Neural cell (in vitro differentiated cells): ENCODE data around the gene KIRREL3. TPM values are rescaled to one million over a fixed set of nuclear protein-coding genes. Genes with fewer than 3 reads are reported as not detected.

Experiments
- H2AFZ ChIP-seq: fragments of 200-600, 300-800 bp; sonication (generic), shearing (Covaris generic); 2 replicates; pipeline ENCODE4 v1.6.0; 2014; ENCODE audit warnings: low read depth, mild to moderate bottlenecking, antibody characterized with exemption, low read length, moderate library complexity
- H3F3A ChIP-seq: fragments of 200-600 bp; shearing (Covaris generic); 2 replicates; pipeline ENCODE4 v1.6.1; 2016; ENCODE audit warnings: mild to moderate bottlenecking, moderate library complexity, mixed read lengths, antibody characterized with exemption, low read length; ENCODE audit not compliant: insufficient read depth, poor library complexity, severe bottlenecking
- H3K27ac ChIP-seq: fragments of 200-600, 300-800 bp; sonication (generic), shearing (Covaris generic); 2 replicates; pipeline ENCODE4 v1.5.1; 2014; ENCODE audit warnings: mild to moderate bottlenecking, low read length, moderate library complexity
- H3K27me3 ChIP-seq: fragments of 300-800, 200-600 bp; sonication (generic), shearing (Covaris generic); 2 replicates; pipeline ENCODE4 v1.6.0; 2014; ENCODE audit warnings: mild to moderate bottlenecking, low read depth, low read length, moderate library complexity; ENCODE audit not compliant: insufficient read depth
- H3K36me3 ChIP-seq: fragments of 300-800, 200-600 bp; sonication (generic), shearing (Covaris generic); 2 replicates; pipeline ENCODE4 v1.5.1; 2014; ENCODE audit warnings: mild to moderate bottlenecking, antibody characterized with exemption, low read length, moderate library complexity; ENCODE audit not compliant: insufficient read depth
- H3K4me2 ChIP-seq: fragments of 300-800, 200-600 bp; sonication (generic), shearing (Covaris generic); 2 replicates; pipeline ENCODE4 v1.6.0; 2014; ENCODE audit warnings: mild to moderate bottlenecking, low read length
- H3K4me3 ChIP-seq: fragments of 300-800, 200-600 bp; sonication (generic), shearing (Covaris generic); 2 replicates; pipeline ENCODE4 v1.5.1; 2014; ENCODE audit warnings: mild to moderate bottlenecking, low read length, moderate library complexity
- H3K79me2 ChIP-seq: fragments of 200-600 bp; shearing (Covaris generic); replicated peaks from 2 replicates; pipeline ENCODE4 v1.6.0; 2014; ENCODE audit warnings: mild to moderate bottlenecking, low read length, moderate library complexity; ENCODE audit not compliant: insufficient read depth
- H3K9ac ChIP-seq: fragments of 300-800, 200-600 bp; sonication (generic), shearing (Covaris generic); 2 replicates; pipeline ENCODE4 v1.6.1; 2016; ENCODE audit warnings: mild to moderate bottlenecking, low read length, mixed read lengths
- H3K9me2 ChIP-seq: fragments of 200-600 bp; shearing (Covaris generic); 2 replicates; pipeline ENCODE4 v1.6.1; 2016; ENCODE audit warnings: mild to moderate bottlenecking, low read length, mixed read lengths; ENCODE audit not compliant: insufficient read depth
- H3K9me3 ChIP-seq: fragments of 200-600, 300-800 bp; sonication (generic), shearing (Covaris generic); 2 replicates; pipeline ENCODE4 v1.6.1; 2016; ENCODE audit warnings: mild to moderate bottlenecking, mixed run types, low read length, moderate library complexity, mixed read lengths
- H4K20me1 ChIP-seq: fragments of 200-600 bp; shearing (Covaris generic); 2 replicates; pipeline ENCODE4 v1.6.1; 2016; ENCODE audit warnings: mild to moderate bottlenecking, mixed run types; ENCODE audit not compliant: insufficient read depth
- CTCF ChIP-seq: fragments of 450-650 bp; IDR thresholded peaks from 2 replicates; pipeline ENCODE4 v1.5.1; 2014; ENCODE audit warnings: antibody characterized with exemption, mild to moderate bottlenecking, moderate library complexity; ENCODE audit not compliant: poor library complexity, severe bottlenecking
- EP300 ChIP-seq: fragments of 450-650 bp; conservative IDR thresholded peaks from 2 replicates; pipeline ENCODE4 v1.6.1; 2014; ENCODE audit warnings: antibody characterized with exemption, mild to moderate bottlenecking, moderate library complexity; ENCODE audit not compliant: poor library complexity, severe bottlenecking
- EZH2 ChIP-seq: fragments of 200-600, 300-800 bp; shearing (Covaris generic), sonication (generic); IDR thresholded peaks from 2 replicates; pipeline ENCODE4 v1.6.1; 2014; ENCODE audit warnings: antibody characterized with exemption, low read length, borderline replicate concordance, mild to moderate bottlenecking; ENCODE audit not compliant: insufficient read depth, poor library complexity, severe bottlenecking
- MXI1 ChIP-seq: fragments of 450-650 bp; conservative IDR thresholded peaks from 2 replicates; pipeline ENCODE4 v1.6.1; 2014; ENCODE audit warnings: antibody characterized with exemption, mild to moderate bottlenecking; ENCODE audit not compliant: poor library complexity, severe bottlenecking
- POLR2AphosphoS5 ChIP-seq: IDR thresholded peaks from 2 replicates; pipeline ENCODE4 v1.6.1; 2012
- RAD21 ChIP-seq: fragments of 450-650 bp; conservative IDR thresholded peaks from 2 replicates; pipeline ENCODE4 v1.6.1; 2014; ENCODE audit warnings: antibody characterized with exemption, mild to moderate bottlenecking, moderate library complexity
- SMC3 ChIP-seq: fragments of 450-650 bp; conservative IDR thresholded peaks from 2 replicates; pipeline ENCODE4 v1.6.1; 2014; ENCODE audit warnings: antibody characterized with exemption, mild to moderate bottlenecking, moderate library complexity; ENCODE audit not compliant: poor library complexity
- TAF1 ChIP-seq: IDR thresholded peaks from 2 replicates; pipeline ENCODE4 v1.6.1; 2012; ENCODE audit warnings: low read depth
- polyA plus RNA-seq: library from polyadenylated mRNA; depleted of rRNA; stranded (reverse); fragments of >200 nt; gene quantifications from 2 replicates; pipeline ENCODE4 v1.2.3, GENCODE V29; 2014
- TF ChIP-seq, protein P1 (sequence below): IDR thresholded peaks from 2 replicates; pipeline ENCODE4 v1.6.1; 2012; ENCODE audit warnings: borderline replicate concordance

The KIRREL3 gene
- polyA plus RNA-seq, 1 donor from 2014 or later, result 23.8 TPM

GRCh38 chr11:126660761-126661425, 339.7 kb downstream of the KIRREL3 start:
- no peaks in the 10 kb centered on the region for H3K9me2 ChIP-seq
- H3K27me3 ChIP-seq, result no peaks in the 10 kb centered on the region
- no peak overlapping the region for H3K4me2 ChIP-seq
- no peak overlapping the region for H3K4me3 ChIP-seq
- H3K9ac ChIP-seq, result no peak overlapping the region
- H3F3A ChIP-seq, result no peaks in the 10 kb centered on the region
- H4K20me1 ChIP-seq, result no peaks in the 10 kb centered on the region
- H2AFZ ChIP-seq, result no peak overlapping the region
- no peaks in the 10 kb centered on the region for H3K79me2 ChIP-seq
- TF ChIP-seq, protein P1, sequence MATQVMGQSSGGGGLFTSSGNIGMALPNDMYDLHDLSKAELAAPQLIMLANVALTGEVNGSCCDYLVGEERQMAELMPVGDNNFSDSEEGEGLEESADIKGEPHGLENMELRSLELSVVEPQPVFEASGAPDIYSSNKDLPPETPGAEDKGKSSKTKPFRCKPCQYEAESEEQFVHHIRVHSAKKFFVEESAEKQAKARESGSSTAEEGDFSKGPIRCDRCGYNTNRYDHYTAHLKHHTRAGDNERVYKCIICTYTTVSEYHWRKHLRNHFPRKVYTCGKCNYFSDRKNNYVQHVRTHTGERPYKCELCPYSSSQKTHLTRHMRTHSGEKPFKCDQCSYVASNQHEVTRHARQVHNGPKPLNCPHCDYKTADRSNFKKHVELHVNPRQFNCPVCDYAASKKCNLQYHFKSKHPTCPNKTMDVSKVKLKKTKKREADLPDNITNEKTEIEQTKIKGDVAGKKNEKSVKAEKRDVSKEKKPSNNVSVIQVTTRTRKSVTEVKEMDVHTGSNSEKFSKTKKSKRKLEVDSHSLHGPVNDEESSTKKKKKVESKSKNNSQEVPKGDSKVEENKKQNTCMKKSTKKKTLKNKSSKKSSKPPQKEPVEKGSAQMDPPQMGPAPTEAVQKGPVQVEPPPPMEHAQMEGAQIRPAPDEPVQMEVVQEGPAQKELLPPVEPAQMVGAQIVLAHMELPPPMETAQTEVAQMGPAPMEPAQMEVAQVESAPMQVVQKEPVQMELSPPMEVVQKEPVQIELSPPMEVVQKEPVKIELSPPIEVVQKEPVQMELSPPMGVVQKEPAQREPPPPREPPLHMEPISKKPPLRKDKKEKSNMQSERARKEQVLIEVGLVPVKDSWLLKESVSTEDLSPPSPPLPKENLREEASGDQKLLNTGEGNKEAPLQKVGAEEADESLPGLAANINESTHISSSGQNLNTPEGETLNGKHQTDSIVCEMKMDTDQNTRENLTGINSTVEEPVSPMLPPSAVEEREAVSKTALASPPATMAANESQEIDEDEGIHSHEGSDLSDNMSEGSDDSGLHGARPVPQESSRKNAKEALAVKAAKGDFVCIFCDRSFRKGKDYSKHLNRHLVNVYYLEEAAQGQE, result no peak
- TF ChIP-seq MXI1 (no peak), CTCF (no peak), POLR2AphosphoS5 (no peak), TAF1 (no peak), EP300 (no peak), RAD21 (no peak)
- H3K9me3 ChIP-seq, result no peaks in the 10 kb centered on the region
- H3K27ac ChIP-seq, result no peak overlapping the region
- no peaks in the 10 kb centered on the region for H3K36me3 ChIP-seq

GRCh38 chr11:126660321-126660720, 340.2 kb downstream of the KIRREL3 start:
- Histone ChIP-seq H3K79me2 (no peaks in the 10 kb centered on the region), H3K4me2 (no peak overlapping the region), H3K4me3 (no peak overlapping the region), H3K27me3 (no peaks in the 10 kb centered on the region), H3K9me2 (no peaks in the 10 kb centered on the region), H3K36me3 (no peaks in the 10 kb centered on the region), H2AFZ (no peak overlapping the region), H3F3A (no peaks in the 10 kb centered on the region), H3K9me3 (no peaks in the 10 kb centered on the region), H4K20me1 (no peaks in the 10 kb centered on the region), H3K9ac (no peak overlapping the region), H3K27ac (no peak overlapping the region)
- TF ChIP-seq MXI1 (no peak), POLR2AphosphoS5 (no peak), EP300 (no peak), CTCF (no peak), RAD21 (no peak), SMC3 (no peak), TAF1 (no peak), EZH2 (no peak)
- TF ChIP-seq, protein P1, result no peak
